Measurements from ENCODE around the gene LCN15.
"Not testable (repeated sequence)": the region's sequence is repeated elsewhere in the genome, so short reads cannot be mapped to it uniquely, and the experiment has no call there.

Gene LCN15

GRCh38 chr9:136720251-136720897 lies 43.9 kb downstream of the LCN15 start:
- DNase-seq, result no peak

- no peak for DNase-seq
These were observed 45.0 kb downstream of the LCN15 start for GRCh38 chr9:136719195-136719880.

GRCh38 chr9:136718345-136719194 lies 45.7 kb downstream of the LCN15 start:
- no peak for DNase-seq

- DNase-seq, result no peak
These were observed 46.9 kb downstream of the LCN15 start for GRCh38 chr9:136717399-136717798.

GRCh38 chr9:136714893-136715274 lies 49.4 kb downstream of the LCN15 start:
- no peak for DNase-seq

GRCh38 chr9:136714096-136714892 lies 50.0 kb downstream of the LCN15 start:
- DNase-seq, result no peak

- DNase-seq, result no peak
These were observed 50.8 kb downstream of the LCN15 start for GRCh38 chr9:136713550-136713949.

- no peak for DNase-seq
These were observed 51.4 kb downstream of the LCN15 start for GRCh38 chr9:136712690-136713544.

- DNase-seq, result no peak
These were observed 52.3 kb downstream of the LCN15 start, which contains the start of gene DIPK1B for GRCh38 chr9:136711751-136712689. TSS of gene DIPK1B (plus strand) at chr9:136712572. CDS start at chr9:136712666, 94 bp downstream.

- DNase-seq, result not testable (repeated sequence)
These were observed 53.1 kb downstream of the LCN15 start for GRCh38 chr9:136711219-136711648.

GRCh38 chr9:136710543-136710942 lies 53.8 kb downstream of the LCN15 start:
- DNase-seq, result no peak

All from NCI-H2029 (cell line).